ENCODE data around the gene CHAC1.

CHAC1 gene

GRCh38 chr15:40955141-40955903 is 2.1 kb downstream of the CHAC1 start:
- Histone ChIP-seq H3K79me2 (ENCODE audit: insufficient read depth, low read length) (no peaks in the 10 kb centered on the region), H3K27me3 (ENCODE audit: low read length) (no peaks in the 10 kb centered on the region), H3F3A (ENCODE audit: insufficient read depth) (no peaks in the 10 kb centered on the region), H3K9me3 (ENCODE audit: insufficient read depth, low read length) (no peaks in the 10 kb centered on the region), H2AFZ (ENCODE audit: low read depth, low read length, severe bottlenecking) (no peak overlapping the region), H3K9me2 (replicated peaks; ENCODE audit: insufficient read depth, low read length) (no peaks in the 10 kb centered on the region), H3K27ac (ENCODE audit: low read depth, low read length) (no peak overlapping the region), H3K4me3 (ENCODE audit: insufficient read depth, low read length, poor library complexity, severe bottlenecking) (no peak overlapping the region), H3K4me2 (ENCODE audit: low read depth, low read length, poor library complexity, severe bottlenecking) (no peak overlapping the region), H4K20me1 (ENCODE audit: low read depth, low read length) (no peaks in the 10 kb centered on the region), H3K9ac (ENCODE audit: low read length) (no peak overlapping the region), H3K36me3 (ENCODE audit: low read length) (no peaks in the 10 kb centered on the region)
- no peak for TF ChIP-seq CTCF (IDR thresholded peaks at IDR 0.05; ENCODE audit: insufficient read depth, low read length, poor library complexity, severe bottlenecking)

GRCh38 chr15:40955930-40956540 is 2.8 kb downstream of the CHAC1 start:
- Histone ChIP-seq H3K9ac (ENCODE audit: low read length) (no peak overlapping the region), H3K9me3 (ENCODE audit: insufficient read depth, low read length) (no peaks in the 10 kb centered on the region), H3K27me3 (ENCODE audit: low read length) (no peaks in the 10 kb centered on the region), H3F3A (ENCODE audit: insufficient read depth) (no peaks in the 10 kb centered on the region), H3K36me3 (ENCODE audit: low read length) (no peaks in the 10 kb centered on the region), H3K27ac (ENCODE audit: low read depth, low read length) (no peak overlapping the region), H3K4me3 (ENCODE audit: insufficient read depth, low read length, poor library complexity, severe bottlenecking) (no peak overlapping the region), H3K79me2 (ENCODE audit: insufficient read depth, low read length) (no peaks in the 10 kb centered on the region), H3K9me2 (replicated peaks; ENCODE audit: insufficient read depth, low read length) (no peaks in the 10 kb centered on the region), H2AFZ (ENCODE audit: low read depth, low read length, severe bottlenecking) (no peak overlapping the region), H4K20me1 (ENCODE audit: low read depth, low read length) (no peaks in the 10 kb centered on the region), H3K4me2 (ENCODE audit: low read depth, low read length, poor library complexity, severe bottlenecking) (no peak overlapping the region)
- TF ChIP-seq EZH2phosphoT487 (conservative IDR thresholded peaks at IDR 0.05; ENCODE audit: low read length) (no peak), CTCF (IDR thresholded peaks at IDR 0.05; ENCODE audit: insufficient read depth, low read length, poor library complexity, severe bottlenecking) (no peak)

DNA sequence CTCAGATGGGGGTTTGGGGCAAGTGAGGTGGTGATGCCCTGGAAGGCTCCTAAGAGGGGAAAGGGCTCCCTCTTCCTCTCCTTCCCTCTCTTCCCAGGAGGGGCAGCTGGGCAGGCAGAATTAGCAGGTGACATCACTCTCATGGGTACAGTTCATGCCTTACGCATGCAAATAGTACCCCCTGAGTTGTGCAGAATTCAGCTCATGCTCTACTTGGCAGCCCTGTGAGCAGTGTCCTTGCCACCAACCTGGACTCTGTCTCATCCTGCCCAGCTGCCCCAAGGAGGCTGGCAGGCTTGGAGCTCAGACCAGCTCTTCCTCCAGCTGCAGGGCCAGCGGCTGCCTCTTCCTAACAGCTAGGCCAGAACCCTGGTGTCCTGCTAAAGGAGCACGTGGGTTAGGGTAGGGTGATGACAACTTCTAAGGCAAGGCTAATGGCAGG is 3.3 kb downstream of the CHAC1 start:
- no peaks in the 10 kb centered on the region for H3K27me3 ChIP-seq (ENCODE audit: low read length)
- no peak overlapping the region for H3K27ac ChIP-seq (ENCODE audit: low read depth, low read length)
- H3K4me2 ChIP-seq (ENCODE audit: low read depth, low read length, poor library complexity, severe bottlenecking): no peak overlapping the region
- no peak overlapping the region for H3K9ac ChIP-seq (ENCODE audit: low read length)
- no peak overlapping the region for H2AFZ ChIP-seq (ENCODE audit: low read depth, low read length, severe bottlenecking)
- no peak for TF ChIP-seq CTCF (IDR thresholded peaks at IDR 0.05; ENCODE audit: insufficient read depth, low read length, poor library complexity, severe bottlenecking)
- TF ChIP-seq EZH2phosphoT487 (conservative IDR thresholded peaks at IDR 0.05; ENCODE audit: low read length): no peak
- no peaks in the 10 kb centered on the region for H3K9me3 ChIP-seq (ENCODE audit: insufficient read depth, low read length)
- no peaks in the 10 kb centered on the region for H3F3A ChIP-seq (ENCODE audit: insufficient read depth)
- H3K79me2 ChIP-seq (ENCODE audit: insufficient read depth, low read length): no peaks in the 10 kb centered on the region
- no peaks in the 10 kb centered on the region for H4K20me1 ChIP-seq (ENCODE audit: low read depth, low read length)
- no peaks in the 10 kb centered on the region for H3K36me3 ChIP-seq (ENCODE audit: low read length)
- no peak overlapping the region for H3K4me3 ChIP-seq (ENCODE audit: insufficient read depth, low read length, poor library complexity, severe bottlenecking)
- no peaks in the 10 kb centered on the region for H3K9me2 ChIP-seq (replicated peaks; ENCODE audit: insufficient read depth, low read length)
